Measurements from ENCODE around the gene SMIM1. TPM values are rescaled to one million over a fixed set of nuclear protein-coding genes. Genes with fewer than 3 reads are reported as not detected.

The SMIM1 gene
- total RNA-seq, 1 experiment from 2014 or later, result 5.5 TPM

DNA sequence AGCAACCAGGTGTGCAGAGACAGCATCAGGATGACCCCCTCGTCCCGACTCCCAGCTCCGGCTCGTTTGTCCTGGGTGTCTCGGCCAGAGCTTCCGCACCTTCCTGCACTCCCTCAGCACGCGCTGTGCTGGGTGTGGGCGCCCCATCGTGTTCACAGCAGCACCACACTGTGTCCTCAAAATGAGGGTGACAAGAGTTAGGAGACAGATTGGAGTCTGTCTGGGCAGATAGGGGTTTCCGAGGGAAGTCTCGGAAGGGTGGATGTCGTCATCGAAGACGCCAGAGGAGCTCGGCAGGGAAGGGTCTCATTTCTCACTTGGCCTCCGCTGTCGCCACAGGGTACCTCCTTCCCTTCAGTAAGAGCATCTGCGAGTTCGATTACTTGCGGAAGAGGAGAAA is 16.2 kb upstream of the SMIM1 start:
- no peak overlapping the region for H3K4me2 ChIP-seq (ENCODE audit: low read length)
- no peak overlapping the region for H3K4me3 ChIP-seq (replicated peaks in 1 of 2; ENCODE audit: low read depth in 1 of 2, low read length in 2 of 2)
- H3K36me3 ChIP-seq (ENCODE audit: control insufficient read depth in 1 of 2, insufficient read depth in 2 of 2, low read length in 2 of 2), result no peaks in the 10 kb centered on the region
- H3K9ac ChIP-seq (ENCODE audit: low read length), result no peak overlapping the region
- H3K4me1 ChIP-seq (ENCODE audit: control insufficient read depth in 1 of 2, insufficient read depth in 2 of 2, low read length in 2 of 2), result no peaks in the 10 kb centered on the region
- DNase-seq (ENCODE audit: low read depth, low spot score) (no peak), ATAC-seq (no peak)
- peaks cover 9% of the 10 kb centered on the region; the same call in 1 of the 2 replicates for H3K27me3 ChIP-seq (ENCODE audit: insufficient read depth, low read length)
- RAD21 ChIA-PET (ENCODE audit: low non-redundant PET in 1 of 2, low total read pairs in 2 of 2, uncharacterized antibody in 2 of 2, unreplicated experiment in 2 of 2), result no interaction called here
- H3K27ac ChIP-seq (ENCODE audit: low read depth, low read length), result no peak overlapping the region
- BruUV-seq (replicated peaks), result no TSS peak
- H3K9me2 ChIP-seq (ENCODE audit: insufficient read depth), result no peaks in the 10 kb centered on the region
- H2AFZ ChIP-seq (ENCODE audit: low read depth, low read length, poor library complexity, severe bottlenecking), result no peak overlapping the region
- H4K20me1 ChIP-seq (ENCODE audit: insufficient read depth), result no peaks in the 10 kb centered on the region
- H3K9me3 ChIP-seq (ENCODE audit: control insufficient read depth in 1 of 2, insufficient read depth in 1 of 2, low read depth in 1 of 2, low read length in 2 of 2), result no peaks in the 10 kb centered on the region
- intact Hi-C loops (cut with micrococcal nuclease), result no loop called here
- POLR2A ChIA-PET, result no interaction called here
- H3K79me2 ChIP-seq (ENCODE audit: insufficient read depth, low read length), result no peaks in the 10 kb centered on the region
- CTCF ChIA-PET, result no interaction called here
- TF ChIP-seq CEBPB (IDR thresholded peaks at IDR 0.05; ENCODE audit: low read depth) (no peak), EZH2phosphoT487 (IDR thresholded peaks at IDR 0.05; ENCODE audit: borderline replicate concordance) (no peak), ZFX (IDR thresholded peaks at IDR 0.05) (no peak), EZH2 (IDR thresholded peaks at IDR 0.05) (no peak), FOSL1 (IDR thresholded peaks at IDR 0.05; ENCODE audit: low read depth) (no peak), ELF1 (IDR thresholded peaks at IDR 0.05; ENCODE audit: borderline replicate concordance, low read depth) (no peak)
- TF ChIP-seq, protein P1, sequence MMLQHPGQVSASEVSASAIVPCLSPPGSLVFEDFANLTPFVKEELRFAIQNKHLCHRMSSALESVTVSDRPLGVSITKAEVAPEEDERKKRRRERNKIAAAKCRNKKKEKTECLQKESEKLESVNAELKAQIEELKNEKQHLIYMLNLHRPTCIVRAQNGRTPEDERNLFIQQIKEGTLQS (IDR thresholded peaks at IDR 0.05), result no peak

DNA sequence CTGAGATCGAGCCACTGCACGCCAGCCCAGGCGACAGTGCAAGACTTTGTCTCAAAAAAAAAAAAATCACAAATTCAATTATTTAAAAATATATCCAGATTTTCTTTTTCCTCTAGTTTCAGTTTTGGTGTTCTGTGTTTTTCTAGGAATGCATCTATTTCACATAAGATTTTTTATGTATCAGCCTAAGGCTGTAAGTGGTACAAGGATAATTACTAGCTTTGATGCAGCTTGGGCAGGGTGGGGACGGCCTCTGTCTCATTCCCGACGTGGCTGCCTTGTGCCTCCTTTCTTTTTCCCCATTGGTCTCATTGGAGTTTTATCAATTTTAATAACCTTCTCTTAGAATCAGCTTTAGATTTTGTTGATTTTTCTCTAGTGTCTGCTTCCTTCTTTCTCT is 13.4 kb upstream of the SMIM1 start:
- Histone ChIP-seq H3K27ac (ENCODE audit: low read depth, low read length) (no peak overlapping the region), H3K9me2 (ENCODE audit: insufficient read depth) (no peaks in the 10 kb centered on the region), H4K20me1 (ENCODE audit: insufficient read depth) (no peaks in the 10 kb centered on the region), H3K4me3 (replicated peaks in 1 of 2; ENCODE audit: low read depth in 1 of 2, low read length in 2 of 2) (no peak overlapping the region), H3K27me3 (ENCODE audit: insufficient read depth, low read length) (peaks cover 7% of the 10 kb centered on the region; the same call in 1 of the 2 replicates), H3K4me2 (ENCODE audit: low read length) (no peak overlapping the region), H3K4me1 (ENCODE audit: control insufficient read depth in 1 of 2, insufficient read depth in 2 of 2, low read length in 2 of 2) (no peaks in the 10 kb centered on the region), H3K36me3 (ENCODE audit: control insufficient read depth in 1 of 2, insufficient read depth in 2 of 2, low read length in 2 of 2) (no peaks in the 10 kb centered on the region), H3K9ac (ENCODE audit: low read length) (no peak overlapping the region), H3K79me2 (ENCODE audit: insufficient read depth, low read length) (no peaks in the 10 kb centered on the region), H2AFZ (ENCODE audit: low read depth, low read length, poor library complexity, severe bottlenecking) (no peak overlapping the region), H3K9me3 (ENCODE audit: control insufficient read depth in 1 of 2, insufficient read depth in 1 of 2, low read depth in 1 of 2, low read length in 2 of 2) (no peaks in the 10 kb centered on the region)
- BruUV-seq (replicated peaks), result no TSS peak
- POLR2A ChIA-PET, result no interaction called here
- intact Hi-C loops (cut with micrococcal nuclease), result no loop called here
- RAD21 ChIA-PET (ENCODE audit: low non-redundant PET in 1 of 2, low total read pairs in 2 of 2, uncharacterized antibody in 2 of 2, unreplicated experiment in 2 of 2), result no interaction called here
- DNase-seq (ENCODE audit: low read depth, low spot score), result no peak
- no peak for TF ChIP-seq ELF1 (IDR thresholded peaks at IDR 0.05; ENCODE audit: borderline replicate concordance, low read depth)
- no peak for TF ChIP-seq CBX3 (IDR thresholded peaks at IDR 0.05; ENCODE audit: low read depth)
- TF ChIP-seq FOSL1 (IDR thresholded peaks at IDR 0.05; ENCODE audit: low read depth), result no peak
- TF ChIP-seq CTCF (IDR thresholded peaks at IDR 0.05 in 2 of 3, conservative IDR thresholded peaks at IDR 0.05 in 1 of 3; ENCODE audit: borderline replicate concordance in 1 of 3, insufficient read depth in 1 of 3, low read depth in 2 of 3, low read length in 2 of 3), result no peak
- TF ChIP-seq JUND (IDR thresholded peaks at IDR 0.05), result no peak
- TF ChIP-seq ZFX (IDR thresholded peaks at IDR 0.05), result no peak
- TF ChIP-seq SIN3A (IDR thresholded peaks at IDR 0.05; ENCODE audit: low read depth), result no peak
- TF ChIP-seq, protein P1 (IDR thresholded peaks at IDR 0.05), result no peak
- TF ChIP-seq YY1 (IDR thresholded peaks at IDR 0.05; ENCODE audit: extremely low read depth, insufficient replicate concordance, low read depth, low read length), result no peak
- CTCF ChIA-PET, result interaction anchor here (0.7 to 1.1 kb wide), 2 partner anchors 17 to 35 kb away, joined by 3 read pairs; no protein-coding TSS in a partner anchor
- no peak for ATAC-seq
